GM12801 (cell line): Measurements from ENCODE around the gene PKDREJ.

ENCODE experiments used
- CTCF ChIP-seq: IDR thresholded peaks from one replicate; pipeline ENCODE4 v1.5.1; 2011; ENCODE audit warnings: control low read depth; ENCODE audit not compliant: insufficient read length; ENCODE audit errors: extremely low read depth

PKDREJ gene

GRCh38 chr22:46224044-46224897 lies 38.9 kb downstream of the PKDREJ start:
- TF ChIP-seq CTCF = no peak

DNA sequence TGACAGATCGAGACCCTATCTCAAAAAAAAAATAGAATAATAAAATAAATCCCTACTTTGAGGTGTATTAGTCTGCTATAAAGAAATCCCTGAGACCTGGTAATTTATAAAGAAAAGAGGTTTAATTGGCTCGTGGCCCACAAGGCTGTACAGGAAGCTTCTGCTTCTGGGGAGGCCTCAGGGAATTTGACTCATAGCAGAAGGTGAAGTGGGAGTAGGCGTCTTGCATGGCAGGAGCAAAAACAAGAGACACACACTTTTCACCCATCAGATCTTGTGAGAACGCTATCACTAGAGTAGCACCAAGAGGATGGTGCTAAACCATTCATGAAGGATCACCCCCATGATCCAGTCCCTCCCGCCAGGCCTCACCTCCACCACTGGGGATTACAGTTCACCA lies 42.2 kb downstream of the PKDREJ start:
- TF ChIP-seq CTCF = no peak

GRCh38 chr22:46219636-46220035 lies 43.5 kb downstream of the PKDREJ start:
- no peak for TF ChIP-seq CTCF

- TF ChIP-seq CTCF = no peak
Measured at GRCh38 chr22:46214616-46215015, 48.5 kb downstream of the PKDREJ start.

DNA sequence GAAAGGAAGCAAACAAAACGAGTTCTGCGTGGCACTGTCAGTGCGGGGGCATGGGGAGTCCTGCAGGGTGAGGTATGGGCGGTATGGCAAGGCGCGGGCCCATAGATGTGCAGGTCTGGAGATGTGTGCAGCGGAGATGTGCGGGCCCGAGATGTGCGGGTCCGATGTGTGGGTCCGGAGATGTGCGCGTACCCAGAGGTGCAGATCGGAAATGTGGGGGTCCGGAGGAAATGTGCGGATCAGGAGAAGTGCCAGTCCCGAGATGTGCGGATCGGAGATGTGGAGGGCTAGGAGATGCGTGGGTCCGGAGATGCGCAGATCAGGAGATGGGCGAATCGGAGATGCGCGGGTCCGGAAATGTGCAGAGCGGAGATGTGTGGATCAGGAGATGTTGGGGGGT lies 49.0 kb downstream of the PKDREJ start:
- TF ChIP-seq CTCF = no peak

DNA sequence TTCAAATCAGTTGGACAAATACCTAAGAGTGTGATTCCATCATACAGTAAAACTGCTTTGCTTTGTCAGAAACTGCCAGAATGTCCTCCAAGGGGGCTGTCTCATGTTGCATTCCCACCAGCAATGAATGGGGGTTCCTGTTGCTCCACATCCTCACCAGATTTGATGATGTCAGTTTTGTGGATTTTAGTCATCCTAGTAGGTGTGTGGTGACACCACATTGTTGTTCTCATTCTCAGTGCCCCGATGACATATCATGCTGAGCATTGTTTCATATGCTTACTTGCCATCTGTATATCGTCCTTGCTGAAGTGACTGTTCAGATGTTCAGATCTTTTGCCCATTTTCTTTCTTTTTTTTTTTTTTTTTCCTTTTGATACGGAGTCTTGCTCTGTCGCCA lies 50.1 kb downstream of the PKDREJ start:
- no peak for TF ChIP-seq CTCF

GRCh38 chr22:46212195-46212594 lies 50.9 kb downstream of the PKDREJ start:
- TF ChIP-seq CTCF = no peak
